ENCODE data around the gene SLC25A45.
A peak's percentile ranks its signal among the peaks of the same experiment; 100 is the strongest.
"Not testable (repeated sequence)": the region's sequence is repeated elsewhere in the genome, so short reads cannot be mapped to it uniquely, and the experiment has no call there.

Gene SLC25A45

DNA sequence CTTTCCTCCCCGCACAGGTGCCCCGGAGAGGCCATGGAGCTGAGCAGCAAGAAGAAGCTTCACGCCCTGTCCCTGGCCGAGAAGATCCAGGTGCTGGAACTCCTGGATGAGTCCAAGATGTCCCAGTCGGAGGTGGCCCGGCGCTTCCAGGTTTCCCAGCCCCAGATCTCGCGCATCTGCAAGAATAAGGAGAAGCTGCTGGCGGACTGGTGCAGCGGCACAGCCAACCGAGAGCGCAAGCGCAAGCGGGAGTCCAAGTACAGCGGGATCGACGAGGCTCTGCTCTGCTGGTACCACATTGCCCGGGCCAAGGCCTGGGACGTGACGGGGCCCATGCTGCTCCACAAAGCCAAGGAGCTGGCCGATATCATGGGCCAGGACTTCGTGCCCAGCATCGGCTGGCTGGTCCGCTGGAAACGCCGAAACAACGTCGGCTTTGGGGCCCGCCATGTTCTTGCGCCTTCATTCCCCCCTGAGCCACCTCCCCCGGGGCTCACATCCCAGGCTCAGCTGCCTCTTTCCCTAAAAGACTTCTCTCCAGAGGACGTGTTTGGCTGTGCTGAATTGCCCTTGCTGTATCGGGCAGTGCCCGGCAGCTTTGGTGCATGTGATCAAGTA lies 26.6 kb downstream of the SLC25A45 start:
- no peak for DNase-seq

- DNase-seq = peak; percentile 56
These were observed 27.3 kb downstream of the SLC25A45 start for GRCh38 chr11:65355013-65355775.

DNA sequence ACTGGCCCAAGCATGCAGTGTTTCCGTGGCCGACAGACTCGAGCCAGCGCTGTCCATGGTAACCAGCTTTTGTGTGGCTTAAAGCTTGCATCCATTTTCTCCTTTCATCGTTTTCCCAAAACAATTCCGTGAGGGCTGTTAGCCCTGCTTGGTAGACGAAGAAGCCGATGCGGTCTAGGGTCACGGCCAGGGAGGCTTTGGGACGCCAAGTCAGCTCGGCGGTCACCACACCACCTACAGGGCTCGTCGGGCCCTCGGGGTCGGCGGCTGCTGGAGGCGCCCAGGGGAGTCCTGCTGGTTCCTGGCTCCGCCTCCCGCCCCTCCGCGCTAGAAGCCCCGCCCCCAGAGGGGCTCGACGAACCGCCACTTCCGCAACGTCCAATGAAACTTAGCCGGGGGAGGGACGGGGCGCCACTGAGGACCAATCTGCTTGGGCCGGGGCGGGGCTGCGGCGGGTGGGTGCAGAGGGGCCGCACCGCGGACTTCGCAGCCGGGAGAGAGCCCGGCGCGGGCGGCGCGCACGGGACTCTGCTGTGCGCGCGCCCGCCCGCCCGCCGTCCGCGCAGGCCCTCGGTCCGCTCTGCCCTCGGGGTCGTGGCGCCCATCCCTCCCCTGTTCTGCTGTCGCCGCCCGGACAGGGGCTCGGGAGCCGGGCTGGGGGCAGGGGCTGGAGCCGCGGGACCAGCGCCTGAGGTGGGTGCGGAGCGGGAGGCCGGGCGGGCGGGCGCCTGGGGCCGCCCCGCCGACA lies 28.0 kb downstream of the SLC25A45 start, which contains the start of gene TIGD3:
TIGD3 (plus strand) TSS at position 487 of the 748 bp plus-strand sequence. CDS start 1,058 bp downstream, outside the sequence.
- peak; percentile 95 for DNase-seq

DNA sequence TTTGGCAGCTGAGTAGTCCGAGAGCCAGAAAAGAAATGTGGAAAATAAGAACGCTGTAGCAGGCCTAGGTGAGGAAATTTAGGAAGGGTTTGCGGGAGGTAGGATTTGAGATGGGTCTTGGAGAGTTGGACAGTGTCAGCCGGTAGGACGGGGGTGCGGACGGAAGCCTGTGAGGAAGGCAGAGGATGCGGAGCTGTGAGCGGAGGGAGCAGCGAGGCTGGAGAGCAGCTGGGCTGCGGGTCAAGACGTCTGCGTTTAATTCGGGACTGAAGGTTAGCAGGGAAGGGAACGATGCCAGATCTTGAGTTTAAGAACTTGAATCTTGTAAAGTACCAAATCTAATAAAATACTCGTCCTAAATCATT lies 28.6 kb downstream of the SLC25A45 start:
- DNase-seq = no peak

DNA sequence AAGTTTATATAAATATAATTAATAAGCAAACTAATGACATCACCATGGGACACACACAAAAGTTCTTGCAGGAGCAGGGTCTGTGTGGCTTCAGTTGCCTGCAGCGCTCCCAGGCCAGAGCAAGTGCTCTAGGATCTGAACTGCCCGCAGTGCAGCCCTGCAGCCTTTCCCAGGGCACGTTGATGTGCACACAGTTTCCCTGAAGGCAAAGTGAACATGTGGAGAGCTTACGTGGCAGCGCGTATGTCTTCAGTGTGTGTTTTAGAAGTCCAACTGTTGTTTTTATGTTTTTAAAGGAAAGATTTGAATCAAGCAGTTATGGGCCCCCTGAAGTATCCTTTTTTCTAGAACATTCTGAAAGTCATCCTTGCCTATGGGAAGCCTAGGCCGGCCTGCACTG lies 29.1 kb downstream of the SLC25A45 start:
- DNase-seq = no peak

DNA sequence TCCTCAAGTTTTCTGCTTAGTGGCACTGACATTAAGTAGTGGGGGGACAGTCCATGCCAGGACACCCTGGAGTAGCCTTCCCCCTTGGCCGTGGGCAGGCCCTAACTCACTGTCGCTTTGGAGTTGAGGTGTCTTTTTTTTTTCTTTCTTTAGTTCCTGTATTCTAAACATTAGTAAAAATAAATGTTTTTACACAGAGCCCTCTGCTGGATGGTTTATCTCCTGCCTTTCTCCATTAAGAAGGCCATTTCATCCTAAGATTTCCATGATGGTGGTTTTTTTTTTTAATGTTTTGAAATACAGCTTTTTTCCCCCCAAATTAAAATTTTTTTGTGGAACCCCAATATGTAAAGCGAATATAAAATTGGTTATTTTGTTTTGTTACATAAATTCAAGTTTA lies 29.7 kb downstream of the SLC25A45 start:
- DNase-seq = no peak

DNA sequence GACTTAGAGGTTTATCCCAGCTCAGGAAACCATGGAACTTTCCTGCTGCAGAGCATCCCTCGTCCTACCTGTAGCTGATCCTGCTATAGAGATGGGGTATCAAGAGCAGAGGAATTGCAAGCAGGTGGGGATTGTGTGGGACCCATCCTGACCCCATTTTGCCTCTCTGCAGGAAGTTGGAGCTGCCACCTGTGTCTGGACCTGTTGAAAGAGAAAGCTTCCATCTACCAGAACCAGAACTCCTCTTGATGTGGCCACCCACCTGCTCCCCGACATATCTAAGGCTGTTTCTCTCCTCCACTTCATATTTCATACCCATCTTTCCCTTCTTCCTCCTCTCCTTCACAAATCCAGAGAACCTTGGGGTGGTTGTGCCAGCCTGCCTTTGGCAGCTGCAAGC lies 30.9 kb downstream of the SLC25A45 start:
- no peak for DNase-seq

DNA sequence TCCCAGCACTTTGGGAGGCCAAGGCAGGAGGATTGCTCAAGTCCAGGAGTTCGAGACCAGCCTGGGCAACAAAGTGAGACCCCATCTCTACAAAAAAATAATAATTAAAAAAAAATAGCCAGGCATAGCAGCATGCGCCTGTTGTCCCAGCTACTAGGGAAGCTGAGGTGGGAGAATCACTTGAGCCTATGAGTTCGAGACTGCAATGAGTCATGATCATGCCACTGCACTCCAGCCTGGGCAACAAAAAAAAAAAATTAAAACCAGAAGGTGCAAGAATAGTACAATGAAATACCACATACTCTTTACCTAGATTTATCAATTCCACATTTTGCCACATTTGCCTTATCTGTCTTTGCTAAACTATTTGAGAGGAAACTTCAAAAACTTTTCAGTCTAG lies 40.6 kb downstream of the SLC25A45 start:
- DNase-seq = no peak

- no peak for DNase-seq
These were observed 42.2 kb downstream of the SLC25A45 start for GRCh38 chr11:65340226-65340625.

- no peak for DNase-seq
These were observed 43.8 kb downstream of the SLC25A45 start for GRCh38 chr11:65338676-65339075.

DNA sequence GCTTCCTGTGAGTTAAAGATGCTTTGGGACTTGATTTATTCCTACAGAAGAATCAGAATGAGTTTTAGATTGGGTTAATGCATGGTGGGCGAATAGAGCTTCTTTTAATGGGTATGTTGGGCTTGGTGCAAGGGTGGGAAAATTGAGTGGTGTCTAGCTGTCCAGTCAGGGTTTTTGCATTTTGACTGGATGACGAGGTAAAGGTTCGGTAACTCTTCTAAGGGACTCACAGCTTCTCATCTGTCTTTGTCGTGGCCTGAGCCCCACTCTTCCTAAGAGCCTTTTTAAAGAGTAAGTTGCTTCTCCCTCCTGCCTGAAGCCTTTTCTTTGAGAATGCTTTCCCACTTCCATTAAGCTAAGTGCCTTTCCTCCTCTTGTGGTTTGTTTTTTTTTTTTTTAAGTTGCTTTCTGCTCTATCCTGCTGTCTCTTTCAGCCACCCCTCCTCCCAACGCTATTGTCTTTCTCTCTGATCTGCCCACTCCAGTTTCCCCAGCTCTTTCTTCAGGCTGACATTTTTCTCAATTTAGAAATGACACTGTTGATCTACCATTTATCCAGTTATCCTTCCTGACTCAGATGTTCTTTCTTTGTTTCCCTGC lies 47.6 kb downstream of the SLC25A45 start:
- DNase-seq = no peak

GRCh38 chr11:65332591-65332990 lies 49.9 kb downstream of the SLC25A45 start:
- not testable (repeated sequence) for DNase-seq

- no peak for DNase-seq
These were observed 51.9 kb downstream of the SLC25A45 start for GRCh38 chr11:65330544-65330943.

DNA sequence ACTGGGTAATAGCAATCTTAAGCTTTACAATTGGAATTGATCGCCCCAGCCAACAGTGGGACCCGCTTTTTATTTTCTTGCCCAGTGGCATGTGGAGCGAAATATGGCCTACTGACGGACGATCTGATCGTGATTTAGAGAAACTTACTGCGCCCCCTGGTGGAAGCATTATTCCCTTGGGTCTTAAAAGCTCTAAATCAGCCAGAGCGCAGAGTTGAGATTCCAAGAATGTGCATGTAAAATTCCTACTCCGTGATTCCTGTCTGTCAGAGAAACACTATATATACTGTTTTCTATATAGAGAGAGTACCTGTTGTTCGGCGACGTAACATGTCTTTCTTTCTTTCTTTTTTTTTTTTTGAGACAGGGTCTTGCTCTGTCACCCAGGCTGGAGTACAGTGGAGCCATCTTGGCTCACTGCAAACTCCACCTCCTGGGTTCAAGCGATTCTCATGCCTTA lies 52.5 kb downstream of the SLC25A45 start:
- peak; percentile 79 for DNase-seq

GRCh38 chr11:65329478-65329877 lies 53.0 kb downstream of the SLC25A45 start:
- no peak for DNase-seq

DNA sequence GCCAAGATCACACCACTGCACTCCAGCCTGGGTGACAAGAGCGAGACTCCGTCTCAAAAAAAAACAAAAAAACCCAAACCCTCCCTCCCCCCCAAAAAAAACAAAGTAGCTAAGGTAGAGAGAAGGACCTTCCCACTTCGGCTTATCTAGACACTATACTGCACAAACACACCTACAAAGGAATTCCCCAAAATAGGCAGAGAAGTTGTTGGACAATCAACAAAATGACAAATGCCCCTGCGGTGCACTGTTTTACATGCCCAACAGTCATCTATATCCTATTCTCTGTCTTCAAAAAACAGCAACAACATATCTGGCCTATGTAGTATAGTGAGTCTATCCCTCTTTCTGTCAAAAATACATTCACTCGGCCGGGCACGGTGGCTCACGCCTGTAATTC lies 55.4 kb downstream of the SLC25A45 start:
- no peak for DNase-seq

GRCh38 chr11:65325435-65325834 lies 57.0 kb downstream of the SLC25A45 start:
- no peak for DNase-seq

Measured in activated CD4-positive, CD25-positive, alpha-beta regulatory T cell treated with anti-CD3 and anti-CD28 coated beads, Interleukin-2, amount 50 U/mL, for 72 hours (primary cell).